Stimulated activated CD8-positive, alpha-beta memory T cell treated with anti-CD3 and anti-CD28 coated beads, Interleukin-4, amount 100 ng/mL, for 1 hour (primary cell): ENCODE results near the gene SLC35F4.

Source experiments
- DNase-seq, 2 donors: peaks; one replicate each; pipeline ENCODE4 v3.0.0-alpha.2; 2020; ENCODE audit warnings: low read depth in 2 of 2, low spot score in 1 of 2

The SLC35F4 gene

GRCh38 chr14:57641776-57642175 lies 224.1 kb downstream of the SLC35F4 start:
- DNase-seq: no peak

GRCh38 chr14:57640036-57640435 lies 225.9 kb downstream of the SLC35F4 start:
- DNase-seq: no peak

- DNase-seq: no peak
Observed at GRCh38 chr14:57637901-57638300, 228.0 kb downstream of the SLC35F4 start.

GRCh38 chr14:57634335-57634734 lies 231.6 kb downstream of the SLC35F4 start:
- DNase-seq: no peak

GRCh38 chr14:57632649-57633048 lies 233.2 kb downstream of the SLC35F4 start:
- no peak for DNase-seq

- no peak for DNase-seq
Observed at GRCh38 chr14:57617510-57617909, 248.4 kb downstream of the SLC35F4 start.

GRCh38 chr14:57612946-57613345 lies 252.9 kb downstream of the SLC35F4 start:
- DNase-seq: no peak

GRCh38 chr14:57611555-57612075 lies 254.3 kb downstream of the SLC35F4 start:
- no peak for DNase-seq

GRCh38 chr14:57610631-57611030 lies 255.3 kb downstream of the SLC35F4 start:
- no peak for DNase-seq

GRCh38 chr14:57609192-57610075 lies 256.5 kb downstream of the SLC35F4 start:
- DNase-seq: no peak

- no peak for DNase-seq
Observed at GRCh38 chr14:57607086-57607485, 258.8 kb downstream of the SLC35F4 start.

GRCh38 chr14:57583396-57583795 lies 282.5 kb downstream of the SLC35F4 start:
- no peak for DNase-seq

GRCh38 chr14:57582746-57583145 lies 283.1 kb downstream of the SLC35F4 start:
- DNase-seq: no peak

- no peak for DNase-seq
Observed at GRCh38 chr14:57578801-57579200, 287.1 kb downstream of the SLC35F4 start.

GRCh38 chr14:57576498-57576897 lies 289.4 kb downstream of the SLC35F4 start:
- no peak for DNase-seq

- DNase-seq: no peak
Observed at GRCh38 chr14:57575482-57575881, 290.4 kb downstream of the SLC35F4 start.

GRCh38 chr14:57574617-57575288 lies 291.1 kb downstream of the SLC35F4 start:
- no peak for DNase-seq

GRCh38 chr14:57573173-57573572 lies 292.7 kb downstream of the SLC35F4 start:
- DNase-seq: no peak

GRCh38 chr14:57568554-57568953 lies 297.3 kb downstream of the SLC35F4 start:
- DNase-seq: no peak

GRCh38 chr14:57567220-57567619 lies 298.7 kb downstream of the SLC35F4 start:
- no peak for DNase-seq

- no peak for DNase-seq
Observed at GRCh38 chr14:57560681-57561080, 305.2 kb downstream of the SLC35F4 start.

GRCh38 chr14:57559576-57559975 lies 306.3 kb downstream of the SLC35F4 start:
- DNase-seq: no peak
